K562 (cell line): Measurements from ENCODE around the gene NFATC2. TPM values are rescaled to one million over a fixed set of nuclear protein-coding genes. Genes with fewer than 3 reads are reported as not detected.
A peak's percentile ranks its signal among the peaks of the same experiment; 100 is the strongest.

Source experiments
- ATAC-seq: fragments of 200-7000 bp; cut with Tn5 transposase; 3 replicates; pipeline ENCODE4 v1.9.1; 2020; ENCODE audit warnings: moderate library complexity
- BruUV-seq: library from RNA; stranded (reverse); fragments of 400-500 nt; replicated peaks from 2 replicates; lab custom pipeline; 2021; lab: Mats Ljungman, UMichigan
- CTCF ChIA-PET: fragments of 300-600 bp; formaldehyde crosslinking; extraction: SDS; loops from one replicate; lab custom pipeline; 2021; ENCODE audit warnings: low intra/inter-chr PET ratio; lab: Yijun Ruan, JAX
- POLR2A ChIA-PET: fragments of 300-600, 350-650 bp; sonication (Branson Sonifier 250); formaldehyde crosslinking; extraction: SDS; loops from one replicate; lab custom pipeline; 2021; ENCODE audit warnings: antibody characterized with exemption, inconsistent platforms; lab: Yijun Ruan, JAX
- DNase-seq, 4 experiments: peaks; one replicate each; pipeline versions ENCODE4 v3.0.0 to v3.0.0-alpha.2; 2011 to 2018; ENCODE audit warnings: low spot score in 3 of 4, mixed read lengths in 3 of 4; ENCODE audit errors: extremely low read depth in 1 of 4
- FAIRE-seq: peaks from 2 replicates; lab custom pipeline; 2011; peaks lifted over from hg19 to GRCh38; lab: Jason Lieb, UNC
- H2AFZ ChIP-seq: 2 replicates; pipeline ENCODE4 v1.6.0; 2011; ENCODE audit warnings: low read depth, low read length, control low read depth, inconsistent platforms
- H3K27ac ChIP-seq: fragments of 200-600 bp; 3 replicates; pipeline ENCODE4 v1.8.0; 2011; ENCODE audit warnings: low read depth, mild to moderate bottlenecking, control low read depth, inconsistent platforms, low read length, moderate library complexity, mixed read lengths; ENCODE audit errors: extremely low read depth
- H3K27me3 ChIP-seq, 2 experiments: fragments of 300-600 bp in 1 of 2; 2 replicates in 1 of 2; 3 replicates in 1 of 2; pipeline versions ENCODE4 v1.6.0 to v1.8.0; 2011; ENCODE audit warnings: inconsistent platforms in 2 of 2, low read length in 2 of 2, mild to moderate bottlenecking in 1 of 2, mixed read lengths in 1 of 2, moderate library complexity in 1 of 2; ENCODE audit not compliant: control insufficient read depth in 2 of 2, insufficient read depth in 2 of 2
- H3K36me3 ChIP-seq: fragments of 300-600 bp; 3 replicates; pipeline ENCODE4 v1.8.0; 2011; ENCODE audit warnings: mild to moderate bottlenecking, low read length, inconsistent platforms; ENCODE audit not compliant: control insufficient read depth, insufficient read depth
- H3K4me1 ChIP-seq, 2 experiments: fragments of 200-600 bp in 1 of 2; replicated peaks in 1 of 2; 2 replicates in 1 of 2; 3 replicates in 1 of 2; pipeline versions ENCODE4 v1.5.1 to v1.8.0; 2011; ENCODE audit warnings: inconsistent platforms in 2 of 2, low read length in 2 of 2, mild to moderate bottlenecking in 1 of 2, mixed read lengths in 1 of 2, moderate library complexity in 1 of 2; ENCODE audit not compliant: control insufficient read depth in 2 of 2, insufficient read depth in 2 of 2
- H3K4me2 ChIP-seq: 2 replicates; pipeline ENCODE4 v1.6.1; 2011; ENCODE audit warnings: low read length, control low read depth, inconsistent platforms, mixed read lengths; ENCODE audit not compliant: insufficient read depth
- H3K4me3 ChIP-seq: fragments of 200-600 bp; sonication (generic), shearing (Covaris generic); 2 replicates; pipeline ENCODE4 v1.5.1; 2016; ENCODE audit warnings: control low read depth, inconsistent platforms
- H3K79me2 ChIP-seq: fragments of 200-600 bp; 3 replicates; pipeline ENCODE4 v1.8.0; 2011; ENCODE audit warnings: low read length, inconsistent platforms; ENCODE audit not compliant: control insufficient read depth, insufficient read depth
- H3K9ac ChIP-seq, 2 experiments: 2 replicates each; pipeline versions ENCODE4 v1.6.0 to v1.6.1; 2011; ENCODE audit warnings: low read depth in 2 of 2, low read length in 2 of 2, control low read depth in 1 of 2, inconsistent platforms in 1 of 2, mild to moderate bottlenecking in 1 of 2, mixed read lengths in 1 of 2; ENCODE audit not compliant: insufficient read depth in 1 of 2
- H3K9me1 ChIP-seq: one replicate; pipeline ENCODE4 v1.6.0; 2011; ENCODE audit warnings: inconsistent platforms, mild to moderate bottlenecking, low read length, moderate library complexity; ENCODE audit not compliant: control insufficient read depth, insufficient read depth
- H3K9me3 ChIP-seq: replicated peaks from 2 replicates; pipeline ENCODE4 v1.5.1; 2011; ENCODE audit warnings: low read depth, low read length, inconsistent platforms; ENCODE audit not compliant: control insufficient read depth, insufficient read depth
- H4K20me1 ChIP-seq: replicated peaks from 2 replicates; pipeline ENCODE4 v1.6.1; 2011; ENCODE audit warnings: low read length, inconsistent platforms, mixed read lengths; ENCODE audit not compliant: control insufficient read depth, insufficient read depth
- ARNT ChIP-seq, 2 experiments: fragments of 450-650 bp; IDR thresholded peaks; 2 replicates each; pipeline ENCODE4 v1.6.1; 2016; ENCODE audit warnings: mild to moderate bottlenecking in 1 of 2
- BCOR ChIP-seq: fragments of 450-650 bp; IDR thresholded peaks from 2 replicates; pipeline ENCODE4 v1.6.1; 2016
- JUND ChIP-seq, 2 experiments: IDR thresholded peaks; 2 replicates in 1 of 2; 3 replicates in 1 of 2; pipeline ENCODE4 v1.6.1; 2011; ENCODE audit warnings: borderline replicate concordance in 2 of 2, low read depth in 2 of 2, low read length in 2 of 2, improper control_type of control experiment in 1 of 2, missing biosample characterization in 1 of 2, missing genetic modification characterization in 1 of 2, missing genetic modification reagents in 1 of 2
- KDM4B ChIP-seq, 2 experiments: fragments of 450-650 bp in 1 of 2; sonication (generic) in 1 of 2; IDR thresholded peaks; 2 replicates each; pipeline ENCODE4 v1.6.1; 2016 to 2017; ENCODE audit warnings: borderline replicate concordance in 2 of 2, antibody characterized with exemption in 1 of 2, low read depth in 1 of 2, mild to moderate bottlenecking in 1 of 2
- NKRF ChIP-seq: fragments of 450-650 bp; IDR thresholded peaks from 2 replicates; pipeline ENCODE4 v1.6.1; 2016; ENCODE audit warnings: borderline replicate concordance
- RBM25 ChIP-seq: fragments of 200-400 bp; formaldehyde crosslinking; IDR thresholded peaks from 2 replicates; pipeline ENCODE4 v1.6.1; 2018; ENCODE audit warnings: low read length, low read depth, moderate library complexity; ENCODE audit not compliant: severe bottlenecking
- XRCC4 ChIP-seq: IDR thresholded peaks from one replicate; pipeline ENCODE4 v1.6.1; 2011; ENCODE audit not compliant: insufficient read depth, insufficient read length; ENCODE audit errors: extremely low read depth
- ZNF134 ChIP-seq: fragments of 250-450 bp; sonication (Bioruptor Pico); conservative IDR thresholded peaks from 2 replicates; pipeline ENCODE4 v1.4.0; 2020
- ZNF830 ChIP-seq: fragments of 250-450 bp; sonication (Bioruptor Pico); IDR thresholded peaks from 2 replicates; pipeline ENCODE4 v1.5.0; 2021; ENCODE audit warnings: mild to moderate bottlenecking
- WGBS: fragments of 100-300 bp; shearing (Covaris generic); methylation state at CpG from one replicate; pipeline ENCODE4 v1.1.6; 2016; ENCODE audit warnings: low coverage, mixed read lengths; ENCODE audit not compliant: insufficient coverage; ENCODE audit errors: missing lambda C conversion rate; 5-methylcytosine and 5-hydroxymethylcytosine counted together
- in situ Hi-C: fragments of 300-500 bp; cut with MboI; formaldehyde crosslinking; loops from 4 replicates; pipeline ENCODE4 v1.15.0; 2018; ENCODE audit warnings: inconsistent platforms, mixed read lengths
- intact Hi-C: fragments of 100-400 bp; cut with micrococcal nuclease; formaldehyde crosslinking; loops from 2 replicates; pipeline ENCODE4 v1.14.2; 2022
- polyA plus RNA-seq, 8 experiments: library from polyadenylated mRNA; depleted of rRNA in 4 of 8; stranded (reverse) in 5 of 8; unstranded in 3 of 8; fragments of >200 nt; fragmentation: Nextera tagmentation in 2 of 8; fragmentation: Illumina TruSeq in 1 of 8; extraction: Ambion mirVana in 2 of 8; extraction: Trizol in 1 of 8; gene quantifications; 2 replicates each; pipeline versions ENCODE4 v1.2.1 to v1.2.3, GENCODE V29; 2011 to 2014; ENCODE audit warnings: inconsistent platforms in 1 of 8, missing spikeins in 1 of 8
- total RNA-seq, 7 experiments: library from RNA; depleted of rRNA in 6 of 7; stranded (reverse); fragments of >200 nt in 6 of 7; fragmentation: Illumina TruSeq in 2 of 7; extraction: Trizol in 2 of 7; gene quantifications; 2 replicates each; pipeline versions ENCODE4 v1.2.1 to v1.2.3, GENCODE V29; 2011 to 2021; ENCODE audit warnings: low replicate concordance in 1 of 7

NFATC2 gene
- total and polyA plus RNA-seq, 9 of the 15 experiments (the other 6 are each of a cell fraction or from before 2014, with no cell fraction given): 1.9 to 11.2 (median 3.0) TPM

DNA sequence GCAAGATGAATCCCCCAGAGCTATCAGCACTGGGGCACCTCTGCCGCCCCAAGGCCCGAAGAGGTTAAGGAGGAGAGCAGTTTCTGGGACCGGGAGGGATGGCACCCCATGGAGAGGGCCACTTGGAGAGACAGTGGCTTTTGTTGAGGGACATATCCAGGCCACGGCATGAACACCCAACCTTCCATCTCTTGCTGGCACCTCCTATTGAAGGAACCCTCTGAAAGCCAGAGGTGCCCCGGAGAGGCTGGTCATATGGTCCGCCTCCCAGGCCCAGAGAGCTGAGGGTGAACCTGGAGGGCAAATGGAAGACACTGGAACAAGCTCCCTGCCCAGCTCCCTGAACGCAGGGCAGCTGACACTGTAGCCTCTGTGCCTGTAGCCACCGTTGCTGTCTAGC lies 167.0 kb downstream of the NFATC2 start (continued):
- no peak for TF ChIP-seq NKRF
- TF ChIP-seq ZNF830: no peak
- no peak for TF ChIP-seq XRCC4

- Histone ChIP-seq H3K27ac (no peak overlapping the region), H3K4me3 (no peak overlapping the region)
- CTCF ChIA-PET: no interaction called here
- TF ChIP-seq BCOR (0 out of 2 replicates have a peak, but pooled peaks have one; percentile 40), ZNF134 (CRISPR knock-in tag) (no peak), ARNT (IDR thresholded peaks at IDR 0.05) (no peak), KDM4B (IDR thresholded peaks at IDR 0.05; ENCODE audit: borderline replicate concordance in 2 of 2, low read depth in 1 of 2) (no peak), JUND (IDR thresholded peaks at IDR 0.05; ENCODE audit: borderline replicate concordance, low read depth, low read length) (no peak), JUND (tag; IDR thresholded peaks at IDR 0.05; ENCODE audit: borderline replicate concordance, low read depth, low read length) (no peak), RBM25 (peak; percentile 52)
- TF ChIP-seq, all 486 proteins: peak for 2
- Histone ChIP-seq H3K4me2 (no peak overlapping the region), H2AFZ (no peak overlapping the region), H3K36me3 (no peaks in the 10 kb centered on the region), H3K4me1 (peaks cover 41 to 50% of the 10 kb centered on the region in 2 experiments), H4K20me1 (0 out of 2 replicates have a peak, but pooled peaks cover 6% of the 10 kb centered on the region), H3K79me2 (no peaks in the 10 kb centered on the region), H3K27me3 (0 out of 5 replicates have a peak, but pooled peaks cover 0 to 8% of the 10 kb centered on the region in 2 experiments), H3K9ac (no peak overlapping the region), H3K9me1 (no peaks in the 10 kb centered on the region), H3K9me3 (no peaks in the 10 kb centered on the region)
- POLR2A ChIA-PET: interaction anchor here (0.7 kb wide), 1 partner anchor 241 kb away, joined by 3 read pairs; no protein-coding TSS in a partner anchor
- ATAC-seq: no peak
- intact Hi-C loops: loop anchor here (1.0 to 5.0 kb wide), 2 partner anchors 220 to 707 kb away; no protein-coding TSS in a partner anchor
- 82% methylated on average over 9 of the region's 9 CpGs for WGBS
- BruUV-seq: no TSS peak
- FAIRE-seq: no peak
- no peak for DNase-seq
- in situ Hi-C loops: loop anchor here (5.0 to 10.0 kb wide), 2 partner anchors 252 to 710 kb away; no protein-coding TSS in a partner anchor
These were observed 167.6 kb downstream of the NFATC2 start for GRCh38 chr20:51374961-51375360.
